ENCODE data around the gene RGS6.

DNA sequence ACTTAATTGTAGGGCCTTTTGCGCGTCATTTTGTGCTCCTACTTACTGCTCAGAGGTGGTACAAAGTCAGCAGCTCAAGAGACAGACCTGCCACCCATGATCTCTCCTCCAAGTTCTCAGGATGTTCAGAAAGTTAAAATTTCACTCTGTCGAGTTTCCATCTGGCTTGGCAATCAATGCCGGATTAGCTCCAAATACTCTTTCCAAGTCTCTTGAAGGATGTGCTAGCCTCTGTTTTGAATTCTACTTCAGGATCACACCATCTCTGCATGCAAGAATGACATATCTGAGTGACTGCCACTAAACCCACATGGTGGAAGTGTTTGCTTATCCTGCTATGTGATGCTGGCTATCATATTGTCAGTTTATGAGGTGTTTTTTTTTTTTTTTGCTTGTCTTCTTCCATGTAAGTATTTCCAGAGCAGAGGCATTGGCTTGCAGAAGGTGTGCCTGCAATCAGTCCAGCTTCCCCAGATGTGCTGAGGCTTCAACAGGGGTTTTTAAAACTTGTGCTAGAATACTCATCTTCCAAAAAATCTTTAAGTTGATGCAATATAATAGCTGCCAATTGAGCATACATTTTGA lies 125.6 kb downstream of the RGS6 start:
- TF ChIP-seq POLR2A (IDR thresholded peaks at IDR 0.05): no peak
- TF ChIP-seq, protein P1, sequence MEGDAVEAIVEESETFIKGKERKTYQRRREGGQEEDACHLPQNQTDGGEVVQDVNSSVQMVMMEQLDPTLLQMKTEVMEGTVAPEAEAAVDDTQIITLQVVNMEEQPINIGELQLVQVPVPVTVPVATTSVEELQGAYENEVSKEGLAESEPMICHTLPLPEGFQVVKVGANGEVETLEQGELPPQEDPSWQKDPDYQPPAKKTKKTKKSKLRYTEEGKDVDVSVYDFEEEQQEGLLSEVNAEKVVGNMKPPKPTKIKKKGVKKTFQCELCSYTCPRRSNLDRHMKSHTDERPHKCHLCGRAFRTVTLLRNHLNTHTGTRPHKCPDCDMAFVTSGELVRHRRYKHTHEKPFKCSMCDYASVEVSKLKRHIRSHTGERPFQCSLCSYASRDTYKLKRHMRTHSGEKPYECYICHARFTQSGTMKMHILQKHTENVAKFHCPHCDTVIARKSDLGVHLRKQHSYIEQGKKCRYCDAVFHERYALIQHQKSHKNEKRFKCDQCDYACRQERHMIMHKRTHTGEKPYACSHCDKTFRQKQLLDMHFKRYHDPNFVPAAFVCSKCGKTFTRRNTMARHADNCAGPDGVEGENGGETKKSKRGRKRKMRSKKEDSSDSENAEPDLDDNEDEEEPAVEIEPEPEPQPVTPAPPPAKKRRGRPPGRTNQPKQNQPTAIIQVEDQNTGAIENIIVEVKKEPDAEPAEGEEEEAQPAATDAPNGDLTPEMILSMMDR (IDR thresholded peaks at IDR 0.05): no peak
- no peak for TF ChIP-seq POLR2AphosphoS5 (IDR thresholded peaks at IDR 0.05)

Data from breast epithelium (tissue), 3 donors.